Cerebellar nuclear complex (tissue), 1 donor: ENCODE measurements around the gene SLC8A1.

Experiments
- DNase-seq, 2 experiments: peaks; one replicate each; lab custom pipeline; 2025; lab: John Stamatoyannopoulos, UW

The SLC8A1 gene

GRCh38 chr2:40230707-40231432 is 221.0 kb downstream of the SLC8A1 start:
- DNase-seq: no peak

GRCh38 chr2:40230186-40230585 is 221.7 kb downstream of the SLC8A1 start:
- DNase-seq: no peak

GRCh38 chr2:40228310-40228709 is 223.6 kb downstream of the SLC8A1 start:
- no peak for DNase-seq

- no peak for DNase-seq
Observed at GRCh38 chr2:40227210-40227609, 224.7 kb downstream of the SLC8A1 start.

GRCh38 chr2:40226637-40227036 is 225.3 kb downstream of the SLC8A1 start:
- DNase-seq: no peak

GRCh38 chr2:40225670-40226210 is 226.2 kb downstream of the SLC8A1 start:
- DNase-seq: no peak

- DNase-seq: no peak
Observed at GRCh38 chr2:40224318-40224717, 227.6 kb downstream of the SLC8A1 start.

- no peak for DNase-seq
Observed at GRCh38 chr2:40220177-40220925, 231.5 kb downstream of the SLC8A1 start.

GRCh38 chr2:40219141-40219540 is 232.7 kb downstream of the SLC8A1 start:
- no peak for DNase-seq

- no peak for DNase-seq
Observed at GRCh38 chr2:40218679-40219078, 233.2 kb downstream of the SLC8A1 start.

GRCh38 chr2:40213619-40214018 is 238.3 kb downstream of the SLC8A1 start:
- no peak for DNase-seq

- DNase-seq: no peak
Observed at GRCh38 chr2:40213071-40213470, 238.8 kb downstream of the SLC8A1 start.

- DNase-seq: no peak
Observed at GRCh38 chr2:40210968-40211353, 240.9 kb downstream of the SLC8A1 start.

GRCh38 chr2:40210344-40210967 is 241.4 kb downstream of the SLC8A1 start:
- no peak for DNase-seq

GRCh38 chr2:40209761-40210160 is 242.1 kb downstream of the SLC8A1 start:
- no peak for DNase-seq

GRCh38 chr2:40208463-40208862 is 243.4 kb downstream of the SLC8A1 start:
- DNase-seq: no peak

- no peak for DNase-seq
Observed at GRCh38 chr2:40204268-40204667, 247.6 kb downstream of the SLC8A1 start.

- DNase-seq: no peak
Observed at GRCh38 chr2:40202798-40203400, 249.0 kb downstream of the SLC8A1 start.

- DNase-seq: no peak
Observed at GRCh38 chr2:40201425-40201824, 250.5 kb downstream of the SLC8A1 start.

- no peak for DNase-seq
Observed at GRCh38 chr2:40200366-40200915, 251.4 kb downstream of the SLC8A1 start.

GRCh38 chr2:40199771-40200170 is 252.1 kb downstream of the SLC8A1 start:
- no peak for DNase-seq

GRCh38 chr2:40197121-40197520 is 254.8 kb downstream of the SLC8A1 start:
- no peak for DNase-seq
